HEK293 (cell line): ENCODE measurements around the gene DIP2C.

Source experiments
- SP2 ChIP-seq: fragments of 450-650 bp; formaldehyde crosslinking; IDR thresholded peaks from 2 replicates; pipeline ENCODE4 v1.5.1; 2016; ENCODE audit warnings: missing biosample characterization, missing genetic modification characterization
- TCF7L2 ChIP-seq: IDR thresholded peaks from 2 replicates; pipeline ENCODE4 v1.6.1; 2011; ENCODE audit warnings: low read depth, mild to moderate bottlenecking, inconsistent platforms, low read length, moderate library complexity, borderline replicate concordance
- YY2 ChIP-seq: fragments of 450-650 bp; formaldehyde crosslinking; IDR thresholded peaks from 2 replicates; pipeline ENCODE4 v1.5.1; 2016; ENCODE audit warnings: missing biosample characterization, missing genetic modification characterization
- ZNF169 ChIP-seq: fragments of 450-650 bp; formaldehyde crosslinking; IDR thresholded peaks from 2 replicates; pipeline ENCODE4 v1.5.1; 2016; ENCODE audit warnings: missing biosample characterization, missing genetic modification characterization
- ZNF211 ChIP-seq: fragments of 450-650 bp; formaldehyde crosslinking; IDR thresholded peaks from 2 replicates; pipeline ENCODE4 v1.5.1; 2016; ENCODE audit warnings: low read depth, missing biosample characterization, missing genetic modification characterization
- TF ChIP-seq, protein P1 (sequence below): fragments of 450-650 bp; formaldehyde crosslinking; IDR thresholded peaks from 2 replicates; pipeline ENCODE4 v1.5.1; 2016; ENCODE audit warnings: missing biosample characterization, missing genetic modification characterization
- TF ChIP-seq, protein P2 (sequence below): fragments of 450-650 bp; formaldehyde crosslinking; IDR thresholded peaks from 2 replicates; pipeline ENCODE4 v1.5.1; 2016; ENCODE audit warnings: missing biosample characterization, missing genetic modification characterization

- TF ChIP-seq, protein P1, sequence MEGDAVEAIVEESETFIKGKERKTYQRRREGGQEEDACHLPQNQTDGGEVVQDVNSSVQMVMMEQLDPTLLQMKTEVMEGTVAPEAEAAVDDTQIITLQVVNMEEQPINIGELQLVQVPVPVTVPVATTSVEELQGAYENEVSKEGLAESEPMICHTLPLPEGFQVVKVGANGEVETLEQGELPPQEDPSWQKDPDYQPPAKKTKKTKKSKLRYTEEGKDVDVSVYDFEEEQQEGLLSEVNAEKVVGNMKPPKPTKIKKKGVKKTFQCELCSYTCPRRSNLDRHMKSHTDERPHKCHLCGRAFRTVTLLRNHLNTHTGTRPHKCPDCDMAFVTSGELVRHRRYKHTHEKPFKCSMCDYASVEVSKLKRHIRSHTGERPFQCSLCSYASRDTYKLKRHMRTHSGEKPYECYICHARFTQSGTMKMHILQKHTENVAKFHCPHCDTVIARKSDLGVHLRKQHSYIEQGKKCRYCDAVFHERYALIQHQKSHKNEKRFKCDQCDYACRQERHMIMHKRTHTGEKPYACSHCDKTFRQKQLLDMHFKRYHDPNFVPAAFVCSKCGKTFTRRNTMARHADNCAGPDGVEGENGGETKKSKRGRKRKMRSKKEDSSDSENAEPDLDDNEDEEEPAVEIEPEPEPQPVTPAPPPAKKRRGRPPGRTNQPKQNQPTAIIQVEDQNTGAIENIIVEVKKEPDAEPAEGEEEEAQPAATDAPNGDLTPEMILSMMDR = no peak
- TF ChIP-seq SP2 (tag by site-specific recombination) (no peak), ZNF211 (tag by site-specific recombination) (no peak), ZNF169 (tag by site-specific recombination) (no peak), TCF7L2 (no peak), YY2 (tag by site-specific recombination) (no peak)
- TF ChIP-seq, protein P2, sequence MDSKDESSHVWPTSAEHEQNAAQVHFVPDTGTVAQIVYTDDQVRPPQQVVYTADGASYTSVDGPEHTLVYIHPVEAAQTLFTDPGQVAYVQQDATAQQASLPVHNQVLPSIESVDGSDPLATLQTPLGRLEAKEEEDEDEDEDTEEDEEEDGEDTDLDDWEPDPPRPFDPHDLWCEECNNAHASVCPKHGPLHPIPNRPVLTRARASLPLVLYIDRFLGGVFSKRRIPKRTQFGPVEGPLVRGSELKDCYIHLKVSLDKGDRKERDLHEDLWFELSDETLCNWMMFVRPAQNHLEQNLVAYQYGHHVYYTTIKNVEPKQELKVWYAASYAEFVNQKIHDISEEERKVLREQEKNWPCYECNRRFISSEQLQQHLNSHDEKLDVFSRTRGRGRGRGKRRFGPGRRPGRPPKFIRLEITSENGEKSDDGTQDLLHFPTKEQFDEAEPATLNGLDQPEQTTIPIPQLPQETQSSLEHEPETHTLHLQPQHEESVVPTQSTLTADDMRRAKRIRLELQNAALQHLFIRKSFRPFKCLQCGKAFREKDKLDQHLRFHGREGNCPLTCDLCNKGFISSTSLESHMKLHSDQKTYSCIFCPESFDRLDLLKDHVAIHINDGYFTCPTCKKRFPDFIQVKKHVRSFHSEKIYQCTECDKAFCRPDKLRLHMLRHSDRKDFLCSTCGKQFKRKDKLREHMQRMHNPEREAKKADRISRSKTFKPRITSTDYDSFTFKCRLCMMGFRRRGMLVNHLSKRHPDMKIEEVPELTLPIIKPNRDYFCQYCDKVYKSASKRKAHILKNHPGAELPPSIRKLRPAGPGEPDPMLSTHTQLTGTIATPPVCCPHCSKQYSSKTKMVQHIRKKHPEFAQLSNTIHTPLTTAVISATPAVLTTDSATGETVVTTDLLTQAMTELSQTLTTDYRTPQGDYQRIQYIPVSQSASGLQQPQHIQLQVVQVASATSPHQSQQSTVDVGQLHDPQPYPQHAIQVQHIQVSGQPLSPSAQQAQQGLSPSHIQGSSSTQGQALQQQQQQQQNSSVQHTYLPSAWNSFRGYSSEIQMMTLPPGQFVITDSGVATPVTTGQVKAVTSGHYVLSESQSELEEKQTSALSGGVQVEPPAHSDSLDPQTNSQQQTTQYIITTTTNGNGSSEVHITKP (tag by site-specific recombination) = no peak
Observed at GRCh38 chr10:297567-297966, 391.9 kb downstream of the DIP2C start.
